GM12874 (cell line): Measurements from ENCODE around the gene ERCC4.
A peak's percentile ranks its signal among the peaks of the same experiment; 100 is the strongest.

ENCODE experiments used
- CTCF ChIP-seq: IDR thresholded peaks from 2 replicates; pipeline ENCODE4 v1.5.1; 2011; ENCODE audit warnings: low read depth, mild to moderate bottlenecking, control low read depth, low read length, moderate library complexity; ENCODE audit not compliant: insufficient read depth

The ERCC4 gene

GRCh38 chr16:13904179-13904691 lies 15.7 kb upstream of the ERCC4 start:
- TF ChIP-seq CTCF: no peak

DNA sequence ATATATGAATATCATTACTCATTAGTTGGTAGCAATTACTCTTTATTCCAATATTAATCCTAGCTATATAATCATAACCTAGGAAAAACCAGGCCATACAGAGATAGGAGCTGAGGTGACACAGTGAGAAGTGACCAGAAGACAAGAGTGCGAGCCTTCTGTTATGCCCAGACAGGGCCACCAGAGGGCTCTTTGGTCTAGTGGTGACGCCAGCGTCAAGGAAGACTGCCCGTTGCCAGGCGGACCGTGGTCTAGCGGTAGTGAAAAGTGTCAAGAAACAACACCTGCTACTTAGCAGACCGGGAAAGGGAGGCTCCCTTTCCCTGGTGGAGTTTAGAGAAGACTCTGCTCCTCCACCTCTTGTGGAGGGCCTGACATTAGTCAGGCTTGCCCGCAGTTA lies 15.1 kb upstream of the ERCC4 start:
- TF ChIP-seq CTCF: peak; percentile 51

DNA sequence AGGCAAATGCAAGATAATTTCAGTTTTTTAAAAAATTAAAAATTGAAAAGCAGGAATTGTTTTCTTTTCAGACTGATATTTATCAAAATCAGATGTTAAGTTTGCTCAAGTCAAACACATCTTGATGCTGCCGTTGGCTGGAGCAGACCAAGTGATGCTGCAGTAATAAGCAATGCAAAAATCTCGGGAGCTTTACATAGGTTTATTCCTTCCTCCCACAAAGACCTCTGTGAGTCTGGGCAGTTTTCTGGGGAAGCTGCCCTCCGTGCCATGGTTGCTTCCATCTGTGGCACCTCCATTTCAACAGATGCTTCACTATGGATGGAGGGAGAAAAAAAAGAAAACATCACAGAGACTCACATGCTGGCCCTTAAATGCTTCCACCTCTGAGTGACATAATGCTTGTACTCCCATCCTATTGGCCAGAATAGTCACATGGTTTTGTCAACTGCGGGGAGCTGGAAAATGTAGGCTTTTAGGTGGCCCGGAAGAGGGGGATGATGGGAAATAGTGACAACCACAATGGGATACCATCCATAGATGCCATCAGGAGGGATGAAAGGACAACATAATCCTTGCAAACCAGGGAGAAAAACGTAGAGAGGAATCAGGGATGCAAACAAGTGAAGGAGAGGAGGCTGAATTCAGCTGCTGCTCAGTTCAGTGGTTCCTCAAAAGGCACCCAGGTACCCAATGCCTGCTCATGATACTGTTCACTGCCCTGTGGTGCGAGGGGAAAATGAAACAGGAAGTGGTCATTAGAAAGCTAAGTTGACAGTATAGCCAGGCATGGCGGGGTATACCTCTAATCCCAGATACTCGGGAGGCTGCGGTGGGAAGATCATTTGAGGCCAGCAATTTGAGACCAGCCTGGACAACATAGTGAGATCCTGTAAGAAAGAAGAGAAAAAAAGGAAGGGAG lies 13.5 kb upstream of the ERCC4 start:
- TF ChIP-seq CTCF: no peak

DNA sequence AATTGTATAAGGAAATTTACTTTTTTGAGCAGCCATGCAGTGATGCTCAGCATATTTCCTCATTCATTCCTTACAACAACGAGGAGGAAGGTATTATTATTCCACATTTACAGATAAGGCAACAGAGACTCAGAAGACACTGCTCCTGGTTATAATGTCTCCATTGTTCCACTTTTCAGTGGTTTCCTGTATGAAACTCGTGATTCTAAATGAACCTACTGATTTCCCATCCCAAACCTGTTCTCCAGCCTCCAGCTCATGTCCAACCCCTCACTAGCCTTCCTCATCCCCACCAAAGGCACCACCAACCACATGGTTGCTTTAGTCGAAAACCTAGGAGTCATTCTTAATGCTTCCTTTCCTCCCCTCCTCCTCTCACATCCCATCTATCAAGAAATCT lies 12.5 kb upstream of the ERCC4 start:
- TF ChIP-seq CTCF: no peak

DNA sequence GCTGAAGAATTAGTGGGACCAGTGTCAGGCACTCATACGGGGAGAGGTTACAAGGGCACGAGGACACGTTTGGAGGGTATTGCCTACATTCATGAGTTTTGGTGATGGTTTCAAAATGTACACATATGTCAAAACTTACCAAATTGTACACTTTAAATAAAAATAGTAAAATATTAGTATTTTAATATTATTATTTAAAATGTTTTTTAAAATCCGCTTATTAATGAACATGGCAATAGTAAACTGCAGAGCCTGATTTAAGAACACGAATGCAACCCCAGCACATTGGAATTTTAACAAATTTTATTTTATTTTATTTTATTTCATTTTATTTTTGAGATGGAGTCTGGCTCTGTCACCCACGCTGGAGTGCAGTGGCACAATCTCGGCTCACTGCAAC lies 10.9 kb upstream of the ERCC4 start:
- no peak for TF ChIP-seq CTCF

DNA sequence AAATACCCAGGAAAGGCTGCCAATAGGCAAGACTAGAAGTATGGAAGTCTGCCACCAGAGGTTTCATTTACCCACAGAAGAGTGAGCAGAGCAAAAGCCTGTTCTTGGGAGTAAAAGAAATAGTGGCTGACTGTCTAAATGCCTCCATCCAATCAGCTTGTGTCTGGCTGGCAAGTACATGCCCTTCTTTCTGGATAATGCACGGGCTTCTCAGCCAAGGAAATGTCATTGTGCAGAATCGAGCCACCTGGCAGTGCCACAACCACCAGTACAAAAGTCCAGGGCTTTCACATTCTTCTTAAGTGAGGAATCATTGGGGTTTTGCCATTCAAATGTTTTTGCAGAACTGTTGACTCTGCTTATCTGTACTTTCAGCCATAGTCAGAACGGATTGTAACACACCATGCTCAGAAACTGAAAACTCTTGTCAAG lies 10.1 kb upstream of the ERCC4 start:
- no peak for TF ChIP-seq CTCF

DNA sequence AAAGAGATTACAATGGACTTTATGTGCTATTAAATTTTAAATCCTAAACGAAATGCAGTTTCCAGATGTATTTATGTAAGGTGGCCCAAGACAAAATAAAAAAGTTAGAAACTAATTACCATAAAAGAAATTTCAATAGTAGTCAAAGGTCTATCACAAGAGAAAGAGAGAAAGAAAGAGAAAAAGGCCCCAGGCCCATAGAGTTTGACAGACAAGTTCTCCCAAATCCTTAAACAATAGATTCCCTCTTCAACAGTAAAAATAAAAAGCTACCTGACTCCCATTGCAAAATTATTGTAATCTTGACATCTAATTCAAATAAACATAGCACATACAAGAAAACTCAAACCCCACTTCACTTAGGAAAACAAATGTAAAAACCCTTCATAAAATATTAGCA lies 8.6 kb upstream of the ERCC4 start:
- no peak for TF ChIP-seq CTCF
